ENCODE data around the gene DYTN.

DYTN gene

DNA sequence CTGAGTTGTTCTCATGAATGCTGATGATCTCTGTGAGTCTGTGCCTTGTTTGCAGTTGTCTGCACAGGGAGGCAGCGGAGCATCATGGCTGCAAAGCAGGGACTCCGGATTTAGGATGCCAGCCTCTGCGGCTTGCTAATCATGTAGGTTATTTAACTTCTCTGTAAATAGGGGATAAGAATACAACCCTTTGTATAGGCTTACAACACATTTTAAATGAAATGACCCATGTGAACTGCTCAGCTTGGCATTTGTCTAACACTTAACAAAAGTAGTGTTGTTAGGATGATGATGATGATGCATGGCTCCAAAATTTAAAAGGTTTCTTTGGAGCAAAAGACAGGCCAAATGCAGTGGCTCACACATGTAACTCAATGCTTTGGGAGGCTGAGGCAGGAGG is 19.4 kb downstream of the DYTN start:
- DNase-seq (ENCODE audit: low read depth in 2 of 2), result no peak

DNA sequence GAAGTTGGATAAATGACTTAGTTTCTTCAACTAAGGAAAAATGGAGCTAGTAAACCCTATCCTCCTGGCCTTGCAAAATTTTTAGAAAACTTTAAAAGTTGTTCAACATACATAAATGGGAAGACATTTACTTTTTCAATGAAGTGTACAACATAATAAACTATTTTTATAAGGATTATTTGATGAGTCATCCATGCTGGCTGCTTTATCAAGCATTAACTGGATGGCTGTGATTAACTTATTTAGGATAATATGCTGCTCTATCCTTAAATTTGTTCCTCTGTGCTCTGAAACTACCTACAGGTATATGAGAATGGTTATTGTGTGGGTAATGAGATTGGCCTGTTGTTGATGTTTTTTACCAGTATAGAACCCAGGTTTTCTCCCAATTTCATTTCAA is 21.3 kb downstream of the DYTN start:
- DNase-seq (ENCODE audit: low read depth in 2 of 2), result no peak

DNA sequence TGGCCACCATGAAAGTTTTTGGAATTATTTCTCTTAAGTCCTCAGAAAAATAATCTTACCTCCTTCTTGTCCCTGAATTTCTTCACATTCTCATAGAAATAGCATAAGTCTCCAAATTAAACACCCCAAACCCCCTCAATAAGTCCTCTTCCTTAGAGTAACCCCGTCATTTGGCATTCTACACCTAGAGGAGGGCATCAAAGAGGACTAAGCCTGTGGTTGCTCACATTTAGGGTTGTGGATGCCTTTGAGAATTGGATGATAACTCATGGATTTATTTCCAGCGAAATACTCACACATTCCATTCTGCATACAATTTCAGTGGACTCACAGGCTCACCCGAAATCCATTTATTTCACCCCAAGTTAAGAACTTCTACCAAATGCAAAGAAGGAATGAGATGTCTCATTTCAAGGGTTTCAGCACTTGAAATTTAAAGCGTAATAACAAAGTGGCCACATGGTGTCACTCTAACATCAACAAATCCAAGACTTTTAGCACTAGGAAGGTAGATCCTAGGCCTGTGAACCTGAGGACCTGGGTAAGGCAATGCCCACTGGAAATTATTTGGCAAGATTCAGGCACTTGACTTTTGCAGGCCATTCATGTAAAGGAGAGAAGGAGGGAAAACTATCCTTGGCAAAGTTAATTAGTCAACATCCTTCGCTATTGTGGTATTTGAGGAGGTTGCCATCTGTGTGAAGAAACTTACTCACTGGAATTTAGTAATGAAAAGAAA is 24.6 kb downstream of the DYTN start:
- DNase-seq (ENCODE audit: low read depth in 2 of 2), result no peak

DNA sequence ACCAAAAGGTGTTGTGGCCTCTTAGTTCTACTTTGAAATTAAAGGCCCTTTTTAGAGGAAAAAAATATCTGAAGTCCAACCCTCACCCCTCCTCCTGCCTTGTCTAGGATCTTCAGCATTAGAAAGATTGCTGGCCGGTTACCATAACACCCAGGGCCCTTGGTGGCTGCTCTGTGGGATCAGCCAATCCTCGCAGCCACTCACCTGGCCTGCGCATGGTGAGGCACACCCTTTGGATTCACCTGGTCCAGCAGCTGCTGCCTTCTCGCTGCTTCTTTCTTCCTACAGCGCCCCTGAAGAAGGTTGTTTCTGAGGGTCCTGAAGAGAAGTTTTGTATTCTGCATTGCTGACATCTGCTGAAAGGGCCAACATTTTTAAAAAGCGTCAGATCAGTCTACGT is 25.2 kb downstream of the DYTN start:
- DNase-seq (ENCODE audit: low read depth in 2 of 2), result no peak

DNA sequence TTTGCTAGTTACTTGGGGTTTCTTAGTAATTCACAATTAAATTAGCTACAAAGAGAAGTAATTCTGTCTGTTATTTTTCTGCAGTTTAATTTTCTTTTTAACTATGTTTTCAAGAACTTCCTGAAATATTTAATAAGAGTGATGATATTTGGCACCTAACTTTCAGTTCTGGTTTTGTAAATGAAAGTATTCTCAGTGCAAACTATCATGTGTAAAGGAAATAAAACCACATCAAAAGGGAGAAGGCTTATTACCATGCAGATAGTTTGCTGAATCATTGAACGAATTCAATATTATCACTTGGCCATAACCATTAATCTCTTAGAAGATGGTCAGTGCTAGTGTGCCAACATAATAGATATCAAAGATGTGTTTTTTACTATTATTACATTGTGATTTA is 29.2 kb downstream of the DYTN start:
- no peak for DNase-seq (ENCODE audit: low read depth in 2 of 2)

DNA sequence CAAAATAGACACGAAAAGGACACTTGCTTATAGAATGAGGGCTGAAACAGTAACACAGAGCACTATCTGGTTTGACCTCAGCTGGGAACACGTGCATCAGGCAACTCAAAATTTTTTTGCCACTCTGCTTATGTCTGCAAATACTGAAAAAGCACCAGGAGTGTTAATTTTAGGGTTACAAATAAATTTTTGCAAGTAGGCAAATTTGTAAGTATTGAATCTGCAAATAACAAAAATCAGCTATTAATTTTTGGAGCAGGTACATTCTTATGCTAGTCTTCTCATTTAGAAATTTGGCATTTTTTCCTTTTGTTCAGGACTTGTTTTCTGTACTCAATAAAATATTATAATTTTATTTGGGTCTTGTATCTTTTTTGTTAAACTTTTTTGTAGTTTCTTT is 29.7 kb downstream of the DYTN start:
- DNase-seq (ENCODE audit: low read depth in 2 of 2), result no peak

DNA sequence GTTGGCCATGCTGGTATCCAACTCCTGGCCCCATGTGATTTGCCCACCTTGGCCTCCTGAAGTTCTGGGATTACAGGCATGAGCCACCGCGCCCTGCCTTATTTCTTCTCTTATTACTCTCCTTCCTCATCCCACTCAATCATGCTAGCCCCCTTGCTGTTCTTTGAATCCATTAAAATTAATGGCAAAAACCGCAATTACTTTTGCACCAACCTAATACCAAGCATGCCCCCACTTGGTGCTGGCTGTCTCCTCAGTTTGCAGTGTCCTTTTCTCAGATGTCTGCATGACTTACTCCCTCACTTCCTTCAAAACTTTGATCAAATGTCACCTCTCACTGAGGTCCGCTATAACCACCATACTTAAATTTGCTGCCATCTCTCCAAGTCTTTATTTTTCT is 34.6 kb downstream of the DYTN start:
- DNase-seq (ENCODE audit: low read depth in 2 of 2), result no peak

DNA sequence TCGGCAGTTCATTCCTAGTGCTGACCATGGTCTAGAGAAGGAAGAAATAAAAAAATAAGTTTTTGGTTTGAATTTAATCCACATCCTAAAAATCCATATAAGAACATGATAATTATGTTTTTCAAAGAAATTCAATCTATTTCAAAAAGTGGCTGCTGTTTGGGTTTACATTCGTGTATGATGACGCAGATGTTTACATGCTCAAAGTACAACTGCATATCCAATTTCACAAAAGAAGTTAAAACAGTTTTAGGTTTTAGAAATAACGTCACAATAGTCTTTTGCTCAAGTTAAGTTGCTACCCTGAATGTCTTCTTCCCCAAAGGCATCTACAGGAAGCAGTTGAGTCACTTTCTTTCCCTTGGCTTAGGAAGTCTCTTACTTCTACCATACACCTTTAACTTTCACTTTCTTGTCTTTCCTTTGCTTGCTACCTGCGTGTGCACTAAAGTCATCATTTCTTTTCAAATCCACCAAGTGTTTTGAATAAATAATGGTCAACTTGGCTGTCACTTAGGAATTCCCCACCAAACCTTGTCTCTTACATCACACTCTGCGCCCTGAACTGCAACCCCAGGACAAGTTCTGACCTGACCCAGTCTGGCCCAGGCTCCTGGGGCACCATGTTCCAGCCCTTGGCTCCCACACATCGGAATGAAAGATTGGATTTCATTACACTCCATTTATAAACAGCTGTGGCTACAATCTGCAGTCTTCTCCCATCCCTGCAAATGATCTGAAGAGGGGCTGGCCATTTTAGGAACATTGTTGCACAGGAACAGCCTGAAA is 47.5 kb downstream of the DYTN start:
- no peak for DNase-seq (ENCODE audit: low read depth in 2 of 2)

DNA sequence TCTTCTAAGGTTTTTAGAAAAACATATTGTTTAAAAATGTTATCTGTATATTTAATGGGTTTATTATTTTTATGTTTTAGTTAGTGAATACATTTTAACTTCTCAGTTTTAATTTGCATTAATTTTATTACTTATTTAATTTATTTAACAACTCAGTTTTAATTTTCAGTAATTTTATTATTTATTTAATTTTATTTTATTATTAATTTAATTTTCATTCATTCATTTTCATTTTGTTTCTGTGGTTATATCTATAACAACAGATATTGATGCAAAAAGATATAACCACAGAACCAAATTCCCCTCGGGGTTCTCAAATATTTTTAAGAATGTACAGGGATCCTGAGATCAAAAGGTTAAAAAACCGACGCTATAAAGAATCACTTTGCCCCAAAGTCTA is 52.9 kb downstream of the DYTN start:
- no peak for DNase-seq (ENCODE audit: low read depth in 2 of 2)

DNA sequence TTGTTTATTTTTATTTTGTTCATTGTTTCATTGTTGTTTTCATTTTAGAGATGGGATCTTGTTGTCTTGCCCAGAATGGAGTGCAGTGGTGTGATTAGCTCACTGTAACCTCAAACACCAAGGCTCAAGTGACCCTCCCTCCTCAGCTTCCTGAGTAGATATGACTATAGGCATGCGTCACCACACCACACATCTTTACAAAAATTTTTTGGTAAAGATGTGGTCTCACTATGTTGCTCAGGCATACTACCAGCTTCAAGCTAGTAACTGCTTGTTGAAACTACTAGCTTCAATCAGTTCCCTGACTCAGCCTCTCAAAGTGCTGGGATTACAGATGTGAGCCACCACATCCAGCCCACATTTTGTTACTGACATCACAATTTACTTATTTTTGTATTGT is 61.1 kb downstream of the DYTN start:
- DNase-seq (ENCODE audit: low read depth in 2 of 2), result no peak

DNA sequence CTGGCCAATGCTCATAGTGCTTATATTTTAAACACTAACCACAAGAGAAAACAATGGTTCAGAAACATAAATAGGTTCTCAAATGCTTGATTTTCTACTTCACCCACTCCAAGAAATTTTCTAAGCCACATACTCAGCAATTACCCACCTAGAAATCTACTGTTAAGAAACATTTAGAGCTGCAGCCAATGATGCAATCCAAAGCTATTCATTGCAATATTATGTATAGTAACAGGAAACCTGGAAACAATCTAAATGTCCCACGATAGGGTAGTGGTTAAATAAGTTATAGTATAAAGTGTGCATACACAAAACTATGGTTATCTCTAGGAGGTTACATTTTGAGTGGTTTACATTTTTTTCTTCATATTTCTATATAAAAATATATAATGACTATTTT is 70.2 kb downstream of the DYTN start:
- no peak for DNase-seq (ENCODE audit: low read depth in 2 of 2)

DNA sequence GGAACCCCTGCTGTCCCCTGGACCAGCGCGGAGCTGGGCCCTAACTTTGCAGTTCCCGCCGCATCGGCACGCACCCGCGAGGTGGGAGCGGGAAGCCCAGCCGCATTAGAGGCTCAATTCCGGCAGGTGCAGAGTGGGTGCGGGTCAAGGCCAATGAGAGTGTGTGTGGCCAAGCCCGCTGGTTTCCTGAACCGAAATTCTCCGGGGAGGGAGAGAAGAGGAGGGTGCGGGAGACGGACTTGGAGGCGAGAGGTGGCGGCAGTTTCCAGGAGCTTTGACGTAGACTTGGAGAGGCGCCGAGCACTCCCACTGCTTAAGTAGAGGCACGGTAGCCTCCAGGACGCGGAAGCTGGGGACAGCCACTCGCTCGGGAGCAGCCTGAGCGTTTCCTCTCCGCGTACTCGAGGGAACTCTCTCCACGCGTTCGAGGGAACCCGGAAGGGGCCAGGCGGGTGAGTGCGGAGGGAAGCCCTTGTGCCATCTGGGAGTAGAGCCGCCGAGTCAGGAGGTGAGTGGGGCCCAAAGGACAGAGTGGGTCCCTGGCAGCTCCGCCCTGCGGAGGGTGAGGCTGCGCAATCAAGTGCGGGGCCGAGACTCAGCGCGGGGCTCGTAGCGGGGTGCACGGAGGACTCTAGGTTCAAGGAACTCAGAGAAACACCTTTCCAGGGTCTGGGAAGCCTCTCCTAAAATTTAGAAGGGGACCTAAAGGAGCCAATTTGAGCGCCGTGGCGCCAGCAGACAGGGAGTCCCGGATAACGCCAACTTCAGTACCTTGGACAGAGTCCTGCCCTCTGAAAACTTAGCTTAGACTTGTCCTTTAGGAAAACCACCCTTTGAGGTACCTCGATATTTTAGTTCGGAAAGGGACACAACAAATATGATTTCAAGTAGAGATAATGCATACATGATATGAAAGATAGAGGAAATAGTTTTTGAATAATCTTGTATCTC is 75.8 kb downstream of the DYTN start, which contains the start of gene FAM237A:
Gene FAM237A (plus strand): TSS at position 413 of the 951 bp plus-strand sequence. CDS start 1,750 bp downstream, outside the sequence.
- DNase-seq (ENCODE audit: low read depth in 2 of 2), result no peak

DNA sequence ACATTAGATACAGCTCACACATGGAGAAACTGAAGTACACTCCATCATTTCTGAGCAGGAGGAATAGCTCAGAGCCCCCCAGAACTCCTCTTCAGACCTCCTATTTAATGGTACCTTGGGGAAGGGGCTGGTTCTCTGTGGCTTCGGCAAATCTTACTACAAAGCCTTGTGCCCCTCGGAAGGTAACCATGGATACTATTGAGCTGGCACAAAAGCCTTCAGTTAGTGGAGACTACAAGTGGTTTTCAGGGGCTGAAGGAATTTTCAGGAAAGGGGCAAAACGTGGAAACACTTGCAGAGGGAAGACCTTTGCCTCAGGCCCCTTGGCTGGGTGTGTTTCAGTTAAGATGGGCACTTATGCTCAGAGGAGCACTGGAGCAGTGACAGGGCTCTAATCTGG is 77.0 kb downstream of the DYTN start:
- DNase-seq (ENCODE audit: low read depth in 2 of 2), result no peak

DNA sequence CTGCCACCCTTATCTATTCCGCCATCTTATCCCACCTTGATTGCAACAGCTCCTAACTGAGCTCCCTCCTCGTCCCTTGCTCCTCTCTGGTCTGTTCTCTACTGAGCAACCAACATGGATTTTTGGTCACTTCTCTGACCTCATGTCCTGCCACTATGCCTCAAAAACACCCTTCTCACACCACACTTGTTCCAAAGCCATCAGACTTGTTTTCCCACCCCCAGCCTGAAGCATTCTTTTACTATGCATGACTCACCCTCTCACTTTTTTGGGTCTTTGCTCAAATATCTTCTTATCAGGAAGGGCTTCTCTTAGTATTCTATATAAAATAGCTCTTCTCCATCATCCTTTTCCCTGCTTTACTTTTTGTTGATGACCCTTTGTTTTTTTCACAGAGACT is 78.6 kb downstream of the DYTN start:
- DNase-seq (ENCODE audit: low read depth in 2 of 2), result no peak

DNA sequence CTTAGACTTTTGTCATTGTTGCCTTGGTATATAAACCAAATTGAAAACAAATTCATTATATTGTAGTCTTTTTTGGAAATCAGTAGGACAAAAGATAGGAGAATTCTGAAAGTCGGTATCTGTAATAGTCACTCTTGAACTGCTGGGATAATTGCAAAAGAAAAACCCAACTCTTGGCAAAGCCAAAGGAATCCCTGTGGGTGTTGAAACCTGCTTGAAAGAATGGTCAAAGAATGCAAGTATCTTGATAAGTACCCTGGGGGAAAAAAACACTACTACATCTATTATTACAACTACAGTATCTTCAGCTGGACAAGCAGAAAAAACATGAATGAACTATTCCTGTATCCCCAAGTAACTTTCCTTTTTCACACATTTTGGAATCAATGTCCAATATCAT is 83.2 kb downstream of the DYTN start:
- no peak for DNase-seq (ENCODE audit: low read depth in 2 of 2)

DNA sequence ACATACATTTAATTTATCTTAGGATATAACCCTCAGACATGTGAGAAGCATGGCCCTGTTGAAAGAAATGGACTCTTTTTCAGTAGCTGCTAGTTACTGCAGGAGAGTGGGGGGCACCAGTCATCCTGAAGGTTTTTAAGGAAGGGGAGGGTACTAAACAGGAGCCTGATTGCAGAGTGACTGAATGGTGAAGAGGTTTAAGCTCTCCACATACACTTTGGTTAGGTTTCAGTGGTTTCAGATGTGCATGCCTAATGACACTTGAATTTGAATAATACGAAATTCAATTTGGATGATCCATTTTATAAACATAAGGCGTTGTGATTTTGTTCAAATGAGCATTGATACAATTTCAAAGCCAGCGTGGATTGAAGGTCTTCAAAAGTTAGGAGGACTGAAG is 86.9 kb downstream of the DYTN start:
- DNase-seq (ENCODE audit: low read depth in 2 of 2), result no peak

DNA sequence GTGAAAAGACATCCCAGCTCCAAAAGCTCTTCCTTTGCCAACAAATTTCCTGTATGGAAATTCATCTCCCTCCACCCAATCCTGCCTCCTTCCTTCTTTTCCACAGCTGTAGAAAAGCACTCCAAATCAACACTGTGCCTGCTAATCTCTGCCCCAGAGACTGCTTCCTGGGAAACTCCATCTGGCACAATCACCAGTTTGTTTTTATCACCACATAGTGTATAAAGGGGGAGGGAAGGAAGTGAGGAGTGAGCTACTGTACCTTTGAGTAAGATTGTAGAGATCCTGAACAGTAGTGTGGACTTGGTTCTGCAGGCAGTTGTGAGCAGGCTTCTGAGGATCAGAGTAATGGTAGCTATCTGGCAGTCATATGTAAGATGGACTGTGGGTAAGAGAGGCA is 90.6 kb downstream of the DYTN start:
- no peak for DNase-seq (ENCODE audit: low read depth in 2 of 2)

DNA sequence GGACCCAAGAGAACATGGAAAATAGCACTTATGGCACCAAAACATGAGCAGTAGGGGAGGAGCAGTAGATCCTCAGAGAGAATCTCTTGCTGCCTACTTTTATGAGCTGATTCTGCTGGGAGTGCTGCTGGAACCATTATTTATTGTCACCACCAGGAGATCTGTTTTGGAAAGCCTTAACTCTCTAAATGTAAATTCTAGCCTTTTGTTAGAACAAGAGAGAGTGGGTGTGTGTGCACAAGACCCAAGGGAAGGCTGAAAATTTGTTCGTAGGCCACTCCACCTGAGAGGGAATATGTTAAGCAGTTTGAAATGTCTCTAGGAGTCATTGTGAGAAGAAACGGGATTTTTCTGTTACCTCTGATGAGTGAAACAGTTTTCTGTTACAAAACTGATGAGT is 92.1 kb downstream of the DYTN start:
- DNase-seq (ENCODE audit: low read depth in 2 of 2), result no peak

DNA sequence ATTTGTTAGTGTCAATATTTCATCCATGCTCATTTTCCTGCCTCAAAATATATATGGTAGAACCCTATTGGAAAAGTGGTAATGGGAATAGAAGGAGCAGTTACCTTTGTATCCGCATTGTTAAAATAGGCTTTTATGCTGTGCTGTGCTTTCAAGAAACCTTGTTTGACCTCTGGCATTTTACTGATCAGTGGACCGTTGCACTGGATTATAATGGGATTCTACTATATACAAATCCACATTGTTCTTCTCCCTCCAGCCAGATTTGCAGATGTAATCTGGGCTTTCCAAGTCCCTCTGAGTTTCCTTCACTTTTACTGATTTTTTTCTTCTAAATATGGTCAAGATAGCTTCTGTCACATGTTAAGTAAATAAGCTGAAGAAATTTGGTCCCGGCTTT is 99.2 kb downstream of the DYTN start:
- DNase-seq (ENCODE audit: low read depth in 2 of 2), result no peak

DNA sequence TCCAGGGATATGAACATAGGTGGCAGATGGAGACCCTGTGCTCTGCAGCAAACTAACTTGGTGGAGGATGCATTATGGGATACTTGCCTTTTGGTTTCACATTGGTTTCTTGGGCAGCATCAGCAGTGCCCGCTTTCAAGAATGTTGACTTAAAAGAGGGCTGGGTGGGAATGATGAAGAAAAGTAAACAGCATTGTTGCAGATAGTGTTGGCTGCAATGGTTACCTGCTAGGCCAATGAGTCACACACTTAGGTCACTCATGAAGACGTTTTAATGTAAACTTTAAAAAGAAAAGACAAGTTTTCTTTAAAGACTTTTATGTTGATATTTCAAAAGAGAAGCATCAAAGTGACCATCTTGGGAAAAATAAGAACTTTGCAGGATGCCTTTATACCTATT is 102.0 kb downstream of the DYTN start:
- DNase-seq (ENCODE audit: low read depth in 2 of 2), result no peak

DNA sequence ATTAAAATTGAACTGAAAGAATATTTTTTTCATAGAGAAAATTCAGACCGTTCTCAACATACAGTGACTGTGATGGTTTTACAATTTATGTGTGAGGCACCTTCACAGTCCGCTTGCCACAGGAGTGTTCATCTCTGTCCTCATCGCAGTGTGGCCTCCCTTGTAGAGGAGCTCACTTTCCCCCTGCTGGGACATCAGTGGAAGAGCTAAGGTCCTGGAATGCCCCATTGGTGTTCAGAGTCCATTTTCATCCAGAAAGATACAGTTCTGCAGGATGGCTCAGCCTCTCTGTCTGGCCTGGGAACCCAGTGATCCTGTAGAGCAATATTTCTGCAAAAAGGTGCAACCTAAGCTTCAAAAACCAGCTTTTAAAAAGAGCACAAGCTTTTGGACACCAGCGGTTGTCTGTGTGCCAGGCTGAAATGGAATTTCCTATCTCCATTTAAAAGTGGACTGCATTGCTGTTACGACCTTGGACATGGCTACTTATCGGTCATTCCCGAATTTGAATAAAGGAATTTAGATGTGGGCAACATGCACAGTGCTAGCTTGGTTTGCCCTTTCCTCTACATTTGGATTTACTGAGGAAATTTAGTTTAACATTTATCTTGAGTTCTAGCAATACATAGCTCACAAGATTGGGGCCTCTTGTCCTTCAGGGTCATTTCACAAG is 102.6 kb downstream of the DYTN start:
- no peak for DNase-seq (ENCODE audit: low read depth in 2 of 2)

DNA sequence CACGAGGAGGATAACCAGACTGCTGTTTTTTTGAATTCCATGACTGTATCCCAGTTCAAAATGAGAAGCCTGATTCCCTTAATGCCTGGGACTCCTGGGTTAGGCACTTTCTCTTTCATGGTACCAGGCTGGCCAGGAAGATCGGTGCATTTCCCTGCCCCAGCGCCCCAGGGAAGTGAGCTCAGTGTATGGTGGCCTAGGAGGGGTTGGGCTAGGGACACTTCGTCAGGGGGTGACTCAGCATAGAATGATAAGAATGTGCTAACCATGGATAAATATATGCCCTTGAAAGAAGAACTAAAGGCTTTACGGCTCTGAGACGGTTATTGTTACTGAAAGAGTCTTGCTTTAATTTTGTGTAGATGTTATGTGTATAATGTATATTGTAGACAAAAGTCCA is 103.4 kb downstream of the DYTN start:
- no peak for DNase-seq (ENCODE audit: low read depth in 2 of 2)

All from stimulated activated CD4-positive, alpha-beta T cell treated with anti-CD3 and anti-CD28 coated beads, Interleukin-1b, Interleukin-23, amount 100 ng/mL, for 1 hour (primary cell).